HEK293T (cell line): ENCODE data around the gene TLE3.

Experiments used
- ARNT ChIP-seq: fragments of 450-650 bp; IDR thresholded peaks from 2 replicates; pipeline ENCODE4 v1.6.1; 2017; ENCODE audit warnings: mild to moderate bottlenecking
- BHLHE40 ChIP-seq: fragments of 450-650 bp; IDR thresholded peaks from 2 replicates; pipeline ENCODE4 v1.6.1; 2016; ENCODE audit warnings: mild to moderate bottlenecking, moderate library complexity, borderline replicate concordance
- CTBP1 ChIP-seq: fragments of 450-650 bp; IDR thresholded peaks from 2 replicates; pipeline ENCODE4 v1.6.1; 2016; ENCODE audit warnings: borderline replicate concordance
- ELF4 ChIP-seq: fragments of 450-650 bp; IDR thresholded peaks from 2 replicates; pipeline ENCODE4 v1.6.1; 2017; ENCODE audit warnings: antibody characterized with exemption
- FOXA1 ChIP-seq: fragments of 450-650 bp; IDR thresholded peaks from 2 replicates; pipeline ENCODE4 v1.6.1; 2016; ENCODE audit warnings: mild to moderate bottlenecking
- FOXK2 ChIP-seq: fragments of 450-650 bp; IDR thresholded peaks from 2 replicates; pipeline ENCODE4 v1.6.1; 2016; ENCODE audit warnings: mild to moderate bottlenecking
- NFRKB ChIP-seq: fragments of 450-650 bp; IDR thresholded peaks from 2 replicates; pipeline ENCODE4 v1.6.1; 2016; ENCODE audit warnings: mild to moderate bottlenecking, moderate library complexity
- PKNOX1 ChIP-seq: fragments of 450-650 bp; IDR thresholded peaks from 2 replicates; pipeline ENCODE4 v1.6.1; 2016
- SUZ12 ChIP-seq: fragments of 450-650 bp; IDR thresholded peaks from 2 replicates; pipeline ENCODE4 v1.6.1; 2016; ENCODE audit warnings: mild to moderate bottlenecking
- TARDBP ChIP-seq: fragments of 450-650 bp; IDR thresholded peaks from 2 replicates; pipeline ENCODE4 v1.6.1; 2016
- ZNF384 ChIP-seq: fragments of 450-650 bp; IDR thresholded peaks from 2 replicates; pipeline ENCODE4 v1.6.1; 2016

GRCh38 chr15:70141376-70142071 lies 43.8 kb upstream of the TLE3 start:
- TF ChIP-seq BHLHE40 (no peak), CTBP1 (no peak), TARDBP (no peak), PKNOX1 (no peak), ARNT (no peak), FOXA1 (no peak), FOXK2 (no peak), ELF4 (no peak), ZNF384 (no peak), SUZ12 (no peak), NFRKB (no peak)
